Activated T-helper 1 cell treated with anti-CD3 and anti-CD28 coated beads, Interleukin-12 subunit alpha, Interleukin-12 subunit beta, Interleukin-2, Interleukin-4 antibody, amounts not matched to agents 30 ng/mL and 10 ng/mL and 1 ng/mL, durations not matched to agents 14 hours and 24 hours and 36 hours (primary cell): Measurements from ENCODE around the gene DPP6. TPM values are rescaled to one million over a fixed set of nuclear protein-coding genes. Genes with fewer than 3 reads are reported as not detected.
"Not testable (repeated sequence)": the region's sequence is repeated elsewhere in the genome, so short reads cannot be mapped to it uniquely, and the experiment has no call there.

Source experiments
- DNase-seq: peaks from one replicate; pipeline ENCODE4 v3.0.0; 2021; ENCODE audit warnings: low spot score
- H3K27ac Mint-ChIP-seq: one replicate; pipeline ENCODE4 v1.8.0; 2021; ENCODE audit warnings: mild to moderate bottlenecking, mixed read lengths
- H3K27me3 Mint-ChIP-seq: one replicate; pipeline ENCODE4 v1.8.0; 2022; ENCODE audit warnings: mild to moderate bottlenecking, moderate library complexity, mixed read lengths; ENCODE audit not compliant: insufficient read depth
- H3K36me3 Mint-ChIP-seq: one replicate; pipeline ENCODE4 v1.8.0; 2021; ENCODE audit warnings: low read depth, mixed read lengths
- H3K4me1 Mint-ChIP-seq: one replicate; pipeline ENCODE4 v1.8.0; 2021; ENCODE audit warnings: low read depth, mixed read lengths
- H3K4me3 Mint-ChIP-seq: one replicate; pipeline ENCODE4 v1.8.0; 2021; ENCODE audit warnings: mild to moderate bottlenecking, moderate library complexity, mixed read lengths
- H3K9me3 Mint-ChIP-seq: one replicate; pipeline ENCODE4 v1.8.0; 2021; ENCODE audit warnings: mixed read lengths
- intact Hi-C: fragments of 100-400 bp; cut with micrococcal nuclease; formaldehyde crosslinking; loops from one replicate; pipeline ENCODE4 v1.15.1; 2024
- total RNA-seq: library from RNA; stranded (reverse); gene quantifications from 2 replicates; pipeline ENCODE4 v1.2.3, GENCODE V29; 2022

DPP6 gene
- total RNA-seq, 1 donor from 2014 or later, result not detected

DNA sequence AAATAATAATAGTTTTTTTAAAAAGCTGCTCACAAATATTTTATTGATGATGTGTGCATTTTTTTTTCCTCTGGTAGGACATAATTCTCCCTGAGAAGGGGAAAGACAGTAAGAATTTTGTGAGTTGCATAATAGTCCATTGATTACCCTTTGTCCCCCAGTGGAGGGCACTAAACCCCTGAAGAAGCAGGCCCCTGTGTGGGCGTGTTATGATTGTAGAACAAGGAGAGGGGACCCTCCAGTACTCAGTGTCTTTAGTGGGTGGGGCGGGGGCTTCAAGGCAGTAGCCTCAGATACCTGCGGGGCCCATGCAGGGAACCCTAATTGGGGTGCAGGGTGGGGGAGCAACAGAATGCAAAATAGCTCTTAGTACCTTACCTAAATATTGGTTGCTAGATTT lies 57.4 kb downstream of the DPP6 start:
- H3K27ac Mint-ChIP-seq, H3K4me1 Mint-ChIP-seq, intact Hi-C loops, H3K36me3 Mint-ChIP-seq, H3K9me3 Mint-ChIP-seq, H3K27me3 Mint-ChIP-seq, H3K4me3 Mint-ChIP-seq, DNase-seq: not testable (repeated sequence)

DNA sequence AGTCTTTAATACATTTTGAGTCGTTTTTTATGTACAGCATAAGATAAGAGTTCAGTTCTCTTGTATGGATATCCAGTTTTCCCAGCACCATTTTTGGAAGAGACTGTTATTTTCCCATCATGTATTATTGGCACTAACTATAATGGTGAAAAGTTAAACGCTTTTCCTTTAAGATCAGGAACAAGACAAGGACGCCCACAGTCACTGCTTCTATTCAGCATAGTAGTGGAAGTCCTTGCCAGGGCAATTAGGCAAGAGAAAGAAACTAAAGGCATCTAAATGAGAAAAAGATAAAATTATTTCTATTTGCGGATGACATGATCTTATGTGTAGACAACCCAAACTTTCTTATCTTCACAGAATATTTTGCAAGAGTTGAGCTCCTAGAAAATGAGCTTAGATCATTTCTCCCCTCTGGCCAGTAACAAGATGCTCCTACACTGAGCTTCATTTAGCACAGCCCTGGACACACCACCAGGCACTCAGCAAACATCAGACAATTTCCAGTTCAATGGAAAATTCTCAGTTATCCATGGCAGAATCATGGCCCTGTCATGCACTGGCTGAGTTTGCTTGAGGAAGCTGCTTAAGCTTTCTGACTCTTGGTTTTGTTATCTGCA lies 61.6 kb downstream of the DPP6 start:
- H3K27ac Mint-ChIP-seq, DNase-seq, H3K27me3 Mint-ChIP-seq, H3K36me3 Mint-ChIP-seq, H3K4me3 Mint-ChIP-seq, intact Hi-C loops, H3K9me3 Mint-ChIP-seq, H3K4me1 Mint-ChIP-seq: not testable (repeated sequence)

DNA sequence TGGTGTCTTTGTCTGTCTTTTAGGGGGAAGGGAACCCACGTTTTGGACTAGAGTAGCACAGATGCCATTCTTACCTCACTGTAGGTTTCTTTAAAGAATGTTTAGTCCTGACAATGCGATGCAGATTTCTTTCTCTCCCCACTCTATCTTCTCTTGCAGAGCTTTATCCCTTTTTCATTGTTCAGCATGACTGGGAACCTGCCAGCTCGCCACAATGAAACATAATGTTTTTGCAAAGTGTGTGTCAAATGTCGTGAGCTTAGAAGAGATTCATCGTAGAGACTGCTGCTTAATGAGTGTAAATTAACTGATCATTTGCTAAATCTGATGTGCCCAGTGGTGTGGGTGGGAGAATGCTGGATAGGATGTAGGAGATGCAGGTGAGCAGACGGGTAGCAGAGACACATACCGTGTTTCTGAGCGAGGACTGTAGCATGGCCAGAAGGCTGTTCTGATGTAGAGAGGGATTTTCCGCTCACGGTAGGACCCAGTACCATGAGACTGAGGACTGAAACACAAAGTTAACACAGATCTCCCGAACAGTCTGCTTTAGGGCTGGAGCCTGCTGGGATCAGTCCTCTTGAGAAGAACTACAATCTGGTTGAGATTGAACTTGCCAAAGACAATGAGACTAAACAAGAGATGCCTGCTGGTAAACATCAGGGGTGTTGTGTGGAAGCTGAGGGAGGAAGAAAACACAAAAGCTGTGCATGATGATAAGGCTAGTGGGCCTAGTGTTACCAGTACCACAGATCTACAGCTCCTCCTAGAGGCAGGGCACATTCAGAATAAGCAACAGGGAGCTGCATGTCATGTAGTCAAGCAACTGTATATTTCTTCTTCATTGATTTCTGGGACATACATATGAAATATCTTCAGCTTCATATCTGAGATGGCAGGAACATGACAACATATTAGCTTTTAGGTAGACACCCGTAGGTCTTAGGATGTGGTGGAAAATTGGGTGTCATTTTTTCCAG lies 65.5 kb downstream of the DPP6 start:
- H3K36me3 Mint-ChIP-seq, H3K4me3 Mint-ChIP-seq, H3K27me3 Mint-ChIP-seq, H3K9me3 Mint-ChIP-seq, H3K27ac Mint-ChIP-seq, DNase-seq, intact Hi-C loops, H3K4me1 Mint-ChIP-seq: not testable (repeated sequence)

DNA sequence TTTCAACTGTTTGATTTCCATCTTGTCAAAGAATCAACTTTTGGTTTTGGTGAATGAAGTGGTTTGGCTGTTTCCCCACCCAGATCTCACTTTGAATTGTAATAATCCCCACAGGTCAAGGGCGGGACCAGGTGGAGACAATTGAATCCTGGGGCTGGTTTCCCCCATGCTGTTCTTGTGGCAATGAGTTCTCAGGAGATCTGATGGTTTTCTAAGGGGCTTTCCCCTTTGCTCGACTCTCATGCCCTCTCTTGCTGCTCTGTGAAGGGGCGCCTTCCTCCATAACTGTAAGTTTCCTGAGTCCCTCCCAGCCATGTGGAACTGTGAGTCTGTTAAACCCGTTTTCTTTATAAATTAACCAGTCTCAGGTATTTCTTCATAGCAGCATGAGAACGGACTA lies 68.6 kb downstream of the DPP6 start:
- peaks cover 11% of the 10 kb centered on the region for H3K9me3 Mint-ChIP-seq
- H3K4me1 Mint-ChIP-seq, result not testable (repeated sequence)

DNA sequence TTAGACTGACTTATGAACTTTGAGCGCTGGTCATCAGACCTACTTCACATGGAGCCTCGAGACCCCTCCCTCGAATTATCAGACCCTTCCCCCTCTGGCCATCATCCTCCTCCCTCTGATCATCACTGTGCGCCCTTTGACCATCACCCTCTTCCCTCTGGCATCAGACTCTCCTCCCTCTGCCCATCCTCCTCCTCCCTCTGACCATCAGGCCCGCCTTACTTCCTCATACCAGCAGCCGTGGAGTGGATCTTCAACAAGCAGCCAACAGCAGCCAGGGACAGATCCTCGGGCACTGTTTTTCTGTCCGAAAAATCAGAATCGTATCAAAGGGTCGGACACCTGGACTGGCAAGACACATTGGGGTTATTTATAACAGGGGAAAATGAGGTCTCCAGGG lies 70.5 kb downstream of the DPP6 start:
- H3K36me3 Mint-ChIP-seq, intact Hi-C loops, H3K4me3 Mint-ChIP-seq, DNase-seq, H3K27me3 Mint-ChIP-seq, H3K27ac Mint-ChIP-seq, H3K4me1 Mint-ChIP-seq: not testable (repeated sequence)
- H3K9me3 Mint-ChIP-seq, result peaks cover 11% of the 10 kb centered on the region

More for the DNA sequence above, 68.6 kb downstream of the DPP6 start:
- intact Hi-C loops, H3K36me3 Mint-ChIP-seq, H3K4me3 Mint-ChIP-seq, DNase-seq, H3K27ac Mint-ChIP-seq, H3K27me3 Mint-ChIP-seq: not testable (repeated sequence)

DNA sequence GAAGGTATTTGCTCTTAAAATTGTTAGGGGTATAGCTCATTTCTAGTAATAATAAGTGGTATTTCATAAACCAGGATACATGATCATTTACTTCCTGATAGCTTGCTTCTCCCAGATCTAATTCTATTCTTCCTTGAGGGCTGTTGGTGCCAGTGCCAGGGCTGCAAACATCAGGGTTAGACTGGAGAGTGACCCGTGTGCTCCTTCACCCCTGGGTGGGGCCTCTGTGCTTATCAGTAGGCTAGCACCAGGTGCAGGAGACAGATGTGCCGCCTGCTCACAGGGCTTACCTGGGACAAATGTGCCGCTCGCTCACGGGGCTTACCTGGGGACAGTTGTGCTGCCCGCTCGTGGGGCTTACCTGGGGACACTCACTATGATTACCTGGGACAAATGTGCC lies 71.2 kb downstream of the DPP6 start:
- H3K4me3 Mint-ChIP-seq, H3K36me3 Mint-ChIP-seq, H3K27me3 Mint-ChIP-seq, H3K27ac Mint-ChIP-seq, H3K4me1 Mint-ChIP-seq, DNase-seq, intact Hi-C loops: not testable (repeated sequence)
- H3K9me3 Mint-ChIP-seq, result peaks cover 11% of the 10 kb centered on the region

DNA sequence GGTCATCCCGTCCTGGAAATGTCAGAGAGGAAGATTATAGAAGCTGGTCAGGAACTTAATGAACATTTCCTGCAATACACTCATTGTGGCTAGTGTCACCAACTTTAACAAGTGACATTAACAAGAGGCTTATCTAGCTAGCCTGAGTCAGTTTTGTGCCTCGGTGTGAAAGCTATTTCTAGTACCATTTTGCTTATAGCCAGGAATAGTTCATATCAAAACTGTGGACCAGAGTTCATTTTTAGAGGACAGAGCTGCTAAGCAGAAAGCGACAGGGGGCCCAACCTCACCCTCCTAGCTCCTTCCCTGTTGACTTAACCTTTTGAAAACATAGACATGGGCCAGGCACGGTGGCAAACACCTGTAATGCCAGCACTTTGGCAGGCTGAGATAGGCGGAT lies 76.9 kb downstream of the DPP6 start:
- intact Hi-C loops, DNase-seq, H3K4me1 Mint-ChIP-seq, H3K27ac Mint-ChIP-seq, H3K36me3 Mint-ChIP-seq, H3K4me3 Mint-ChIP-seq, H3K27me3 Mint-ChIP-seq: not testable (repeated sequence)
- peaks cover 19% of the 10 kb centered on the region for H3K9me3 Mint-ChIP-seq

DNA sequence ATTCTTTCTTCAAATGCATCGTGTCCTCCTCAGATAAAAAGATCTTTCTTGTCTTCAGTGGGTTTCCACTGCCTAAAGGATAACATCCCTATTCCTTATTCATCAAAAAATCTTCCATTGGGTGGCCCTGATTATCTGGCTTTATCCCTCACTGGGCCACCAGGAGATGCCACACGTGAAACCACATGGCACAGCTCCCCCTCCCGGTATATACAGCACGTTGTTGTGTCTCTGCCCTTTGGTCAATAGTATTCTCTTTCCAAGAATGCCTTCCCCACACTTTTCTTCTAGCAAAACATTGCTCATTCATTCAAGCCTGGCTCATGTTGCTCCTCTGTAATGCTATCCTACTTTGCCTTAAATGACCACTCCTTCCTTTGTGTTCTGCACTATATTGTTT lies 80.4 kb downstream of the DPP6 start:
- H3K4me1 Mint-ChIP-seq, H3K27ac Mint-ChIP-seq, DNase-seq, intact Hi-C loops, H3K27me3 Mint-ChIP-seq, H3K4me3 Mint-ChIP-seq, H3K36me3 Mint-ChIP-seq: not testable (repeated sequence)
- peaks cover 29% of the 10 kb centered on the region for H3K9me3 Mint-ChIP-seq

DNA sequence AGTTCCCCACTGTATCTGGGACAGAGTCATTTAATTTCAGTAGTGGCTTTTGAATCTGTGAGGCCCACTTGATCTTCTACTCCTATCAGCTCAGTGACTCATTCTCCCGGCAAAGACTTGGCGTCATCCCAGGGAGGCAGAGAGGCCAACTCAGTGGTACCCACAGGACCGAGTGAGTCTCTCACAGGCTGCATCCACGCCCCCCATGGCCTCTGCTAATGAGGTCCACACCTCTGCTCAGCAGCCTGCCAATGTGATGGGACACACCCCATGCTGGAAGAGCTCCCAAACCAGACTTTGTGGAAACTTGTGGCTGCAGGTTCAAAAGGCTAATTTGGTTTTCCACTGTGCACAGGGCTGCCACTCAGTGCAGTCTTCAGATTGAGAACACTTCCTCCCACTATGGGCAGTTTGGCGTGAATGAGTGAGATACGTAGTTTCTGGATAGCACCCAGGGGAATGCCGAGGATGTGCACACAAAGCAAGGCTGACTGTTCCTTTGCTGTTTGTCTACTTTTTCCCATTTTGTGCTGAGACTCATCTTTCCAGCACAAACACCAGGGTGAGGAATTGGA lies 81.6 kb downstream of the DPP6 start:
- H3K27ac Mint-ChIP-seq, H3K4me1 Mint-ChIP-seq, intact Hi-C loops, H3K4me3 Mint-ChIP-seq, H3K36me3 Mint-ChIP-seq, DNase-seq, H3K27me3 Mint-ChIP-seq: not testable (repeated sequence)
- H3K9me3 Mint-ChIP-seq, result peaks cover 29% of the 10 kb centered on the region

DNA sequence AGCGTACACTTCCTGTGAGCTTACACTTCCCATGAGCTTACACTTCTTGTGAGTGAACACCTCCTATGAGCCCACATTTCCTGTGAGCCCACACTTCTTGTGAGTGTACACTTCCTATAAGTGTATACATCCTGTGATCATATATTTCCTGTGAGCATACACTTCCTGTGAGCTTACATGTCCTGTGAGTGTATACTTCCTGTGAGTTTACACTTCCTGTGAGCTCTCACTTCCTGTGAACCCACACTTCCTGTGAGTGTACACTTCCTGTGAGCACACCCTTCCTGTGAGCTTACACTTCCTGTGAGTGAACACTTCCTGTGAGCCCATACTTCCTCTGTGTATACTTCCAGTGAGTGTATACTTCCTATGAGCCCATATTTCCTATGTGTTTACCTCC lies 82.5 kb downstream of the DPP6 start:
- intact Hi-C loops, DNase-seq, H3K4me3 Mint-ChIP-seq, H3K27me3 Mint-ChIP-seq, H3K36me3 Mint-ChIP-seq, H3K27ac Mint-ChIP-seq, H3K4me1 Mint-ChIP-seq: not testable (repeated sequence)
- peaks cover 29% of the 10 kb centered on the region for H3K9me3 Mint-ChIP-seq

DNA sequence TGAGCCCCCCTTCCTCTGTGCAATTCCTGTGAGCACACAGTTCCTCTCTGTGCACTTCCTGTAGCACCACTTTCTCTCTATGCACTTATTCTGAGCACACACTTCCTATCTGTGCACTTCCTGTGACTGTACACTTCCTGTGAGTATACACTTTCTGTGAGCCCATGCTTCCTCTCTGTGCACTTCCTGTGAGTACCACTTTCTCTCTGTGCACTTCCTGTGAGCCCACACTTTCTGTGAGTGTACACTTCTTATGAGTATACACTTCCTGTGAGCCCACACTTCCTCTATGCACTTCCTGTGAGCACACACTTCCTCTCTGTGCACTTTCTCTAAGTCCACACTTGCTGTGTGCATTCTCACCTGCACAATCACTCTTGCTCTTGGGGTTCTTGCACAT lies 83.4 kb downstream of the DPP6 start:
- H3K4me1 Mint-ChIP-seq, H3K27ac Mint-ChIP-seq, intact Hi-C loops, H3K36me3 Mint-ChIP-seq, DNase-seq, H3K4me3 Mint-ChIP-seq, H3K27me3 Mint-ChIP-seq: not testable (repeated sequence)
- H3K9me3 Mint-ChIP-seq, result peaks cover 25% of the 10 kb centered on the region

DNA sequence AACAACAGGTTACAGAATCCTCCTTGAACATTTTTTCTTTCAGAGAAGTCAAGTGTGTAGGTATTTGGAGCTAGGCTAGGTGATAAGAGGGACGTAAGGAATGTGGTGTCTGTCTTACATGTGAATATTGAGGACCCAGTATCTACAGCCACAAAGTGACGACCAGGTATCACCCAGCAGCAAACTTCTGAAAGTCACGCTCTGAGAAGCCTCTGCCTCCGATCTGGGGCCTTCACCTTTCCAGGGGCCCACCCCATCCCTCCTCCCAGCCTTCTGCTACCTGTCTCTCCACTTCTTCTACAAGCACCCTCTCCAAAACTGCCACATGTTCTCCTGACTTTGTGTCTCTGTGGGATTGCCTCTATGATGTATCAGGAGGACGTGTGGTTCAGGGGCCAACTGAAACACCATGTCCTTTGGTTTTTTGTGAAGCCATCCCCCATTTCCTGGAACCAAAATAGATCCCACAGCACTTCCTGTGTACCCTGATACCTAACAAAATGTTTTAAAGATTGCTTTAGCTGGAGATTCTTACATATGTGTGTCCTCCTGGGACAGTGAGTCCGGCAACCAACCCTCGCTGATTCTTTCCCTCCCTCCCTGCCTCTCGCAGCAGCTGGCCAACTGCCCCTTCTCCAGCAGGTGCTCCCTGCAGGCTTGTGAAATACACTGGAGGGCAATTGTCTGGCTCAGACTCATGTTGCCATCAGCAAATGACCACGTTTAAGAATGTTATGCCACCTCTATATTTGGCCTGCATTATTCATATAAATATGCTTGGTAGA lies 93.9 kb downstream of the DPP6 start:
- H3K27me3 Mint-ChIP-seq, H3K9me3 Mint-ChIP-seq, H3K4me3 Mint-ChIP-seq, H3K36me3 Mint-ChIP-seq, H3K4me1 Mint-ChIP-seq, DNase-seq, H3K27ac Mint-ChIP-seq, intact Hi-C loops: not testable (repeated sequence)

DNA sequence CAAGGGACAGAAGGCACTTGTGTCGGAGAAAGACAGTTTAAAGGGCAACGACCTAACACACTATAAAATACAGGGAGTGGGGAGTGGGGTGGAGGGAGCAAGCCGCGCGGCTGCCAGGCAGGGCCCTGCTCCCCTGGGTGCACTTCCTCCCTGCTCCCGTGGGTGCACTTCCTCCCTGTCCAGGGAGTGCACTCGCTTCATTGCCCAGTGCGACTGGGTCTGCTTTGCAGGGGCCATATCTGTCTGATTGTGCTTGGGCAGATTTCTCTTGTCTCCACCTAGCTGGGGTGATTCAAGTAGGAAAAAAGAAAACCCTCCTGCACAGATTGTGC lies 94.5 kb downstream of the DPP6 start:
- H3K4me1 Mint-ChIP-seq, intact Hi-C loops, DNase-seq, H3K27me3 Mint-ChIP-seq, H3K27ac Mint-ChIP-seq, H3K36me3 Mint-ChIP-seq, H3K4me3 Mint-ChIP-seq, H3K9me3 Mint-ChIP-seq: not testable (repeated sequence)
